Body of pancreas (tissue), 4 donors: ENCODE results near the gene GRK1. TPM values are rescaled to one million over a fixed set of nuclear protein-coding genes. Genes with fewer than 3 reads are reported as not detected.

Experiments
- ATAC-seq: fragments of 150-250 bp; one replicate; pipeline ENCODE4 v1.9.1; 2016
- DNase-seq, 4 donors: peaks; one replicate each; pipeline ENCODE4 v3.0.0-alpha.2; 2019
- H3K27ac ChIP-seq, 4 donors: fragments of 200-600 bp; sonication (generic); 1 replicate in 3 of 4; 2 replicates in 1 of 4; pipeline versions ENCODE4 v1.5.1 to v1.6.1; 2016 to 2019; ENCODE audit warnings: mild to moderate bottlenecking in 1 of 4, mixed read lengths in 1 of 4, moderate library complexity in 1 of 4
- H3K27me3 ChIP-seq, 2 donors: fragments of 200-600 bp; sonication (generic); one replicate each; pipeline ENCODE4 v1.6.0; 2016; ENCODE audit warnings: mild to moderate bottlenecking in 1 of 2
- H3K36me3 ChIP-seq, 2 donors: fragments of 200-600 bp; sonication (generic); replicated peaks in 1 of 2; 2 replicates each; pipeline ENCODE4 v1.5.1; 2016; ENCODE audit warnings: low read depth in 2 of 2; ENCODE audit not compliant: insufficient read depth in 1 of 2
- H3K4me1 ChIP-seq: fragments of 200-600 bp; sonication (generic); one replicate; pipeline ENCODE4 v1.6.0; 2016
- H3K4me3 ChIP-seq, 2 donors: fragments of 200-600 bp; sonication (generic); 1 replicate in 1 of 2; 2 replicates in 1 of 2; pipeline ENCODE4 v1.5.1; 2016 to 2019
- H3K9me3 ChIP-seq, 3 donors: fragments of 200-600 bp; sonication (generic); 1 replicate in 2 of 3; 2 replicates in 1 of 3; pipeline ENCODE4 v1.5.1; 2016
- CTCF ChIP-seq, 7 experiments: fragments of 450-650 bp in 4 of 7; fragments of 200-600 bp in 3 of 7; sonication (generic) in 3 of 7; IDR thresholded peaks; one replicate each; pipeline ENCODE4 v1.5.1; 2016 to 2019; ENCODE audit warnings: antibody characterized with exemption in 7 of 7
- POLR2A ChIP-seq, 3 donors: fragments of 450-650 bp; IDR thresholded peaks; one replicate each; pipeline ENCODE4 v1.6.1; 2016; ENCODE audit warnings: antibody characterized with exemption in 3 of 3, mild to moderate bottlenecking in 2 of 3
- WGBS, 2 donors: methylation state at CpG; one replicate each; pipeline ENCODE4 v1.1.5; 2017; 5-methylcytosine and 5-hydroxymethylcytosine counted together
- intact Hi-C: fragments of 100-400 bp; cut with DNase I; formaldehyde crosslinking; loops from one replicate; pipeline ENCODE4 v1.15.1; 2023
- total RNA-seq, 2 donors: library from RNA; depleted of rRNA; stranded (reverse); fragments of >200 nt; gene quantifications; one replicate each; pipeline ENCODE4 v1.1.0, GENCODE V29; 2016

GRK1 gene
- total RNA-seq, 2 donors from 2014 or later = not detected

GRCh38 chr13:113672002-113672651 lies 5.1 kb downstream of the GRK1 start:
- H3K36me3 ChIP-seq = no peaks in the 10 kb centered on the region
- no peaks in the 10 kb centered on the region for H3K4me1 ChIP-seq
- intact Hi-C loops = no loop called here
- DNase-seq (peak in 1 of 4 donors; percentile 2), ATAC-seq (no peak)
- no peaks in the 10 kb centered on the region for H3K9me3 ChIP-seq
- no peak overlapping the region for H3K27ac ChIP-seq
- 77 to 79% methylated on average over 12 to 18 of the region's 18 CpGs for WGBS, 2 donors
- no peaks in the 10 kb centered on the region for H3K27me3 ChIP-seq
- TF ChIP-seq CTCF (IDR thresholded peaks at IDR 0.05) (no peak), POLR2A (IDR thresholded peaks at IDR 0.05) (no peak)
- H3K4me3 ChIP-seq = no peak overlapping the region

GRCh38 chr13:113722921-113723320 lies 55.9 kb downstream of the GRK1 start:
- WGBS, 2 donors = 48% methylated on average over 9 of the region's 11 CpGs; no CpG with 5 or more reads in 1 of the 2 donors

GRCh38 chr13:113723410-113724015 lies 56.5 kb downstream of the GRK1 start:
- Histone ChIP-seq H3K4me1 (peaks cover 10% of the 10 kb centered on the region), H3K36me3 (no peaks in the 10 kb centered on the region), H3K4me3 (no peak overlapping the region), H3K27ac (no peak overlapping the region), H3K27me3 (no peaks in the 10 kb centered on the region), H3K9me3 (no peaks in the 10 kb centered on the region)
- TF ChIP-seq POLR2A (IDR thresholded peaks at IDR 0.05) (no peak), CTCF (IDR thresholded peaks at IDR 0.05) (no peak)
- WGBS, 2 donors = 75 to 77% methylated on average over 10 to 13 of the region's 13 CpGs
- intact Hi-C loops = no loop called here
- DNase-seq = no peak
- no peak for ATAC-seq

More at GRCh38 chr13:113722921-113723320, 55.9 kb downstream of the GRK1 start:
- DNase-seq (peak in 1 of 4 donors; percentile 6), ATAC-seq (no peak)
- intact Hi-C loops = no loop called here
- Histone ChIP-seq H3K27me3 (no peaks in the 10 kb centered on the region), H3K36me3 (no peaks in the 10 kb centered on the region), H3K4me1 (peaks cover 10% of the 10 kb centered on the region), H3K27ac (no peak overlapping the region), H3K9me3 (no peaks in the 10 kb centered on the region), H3K4me3 (no peak overlapping the region)
- no peak for TF ChIP-seq POLR2A (IDR thresholded peaks at IDR 0.05)
- no peak for TF ChIP-seq CTCF (IDR thresholded peaks at IDR 0.05)

GRCh38 chr13:113724016-113724758 lies 57.2 kb downstream of the GRK1 start:
- Histone ChIP-seq H3K9me3 (no peaks in the 10 kb centered on the region), H3K27me3 (no peaks in the 10 kb centered on the region), H3K4me3 (no peak overlapping the region), H3K4me1 (peaks cover 10% of the 10 kb centered on the region), H3K36me3 (no peaks in the 10 kb centered on the region), H3K27ac (peak overlapping the region in 2 of 4 donors; percentile 63 to 80)
- ATAC-seq = peak; percentile 8
- peak in 1 of 4 donors; percentile 13 for DNase-seq
- TF ChIP-seq POLR2A (IDR thresholded peaks at IDR 0.05) (no peak), CTCF (IDR thresholded peaks at IDR 0.05) (no peak)
- 71 to 73% methylated on average over 21 to 25 of the region's 30 CpGs for WGBS, 2 donors
- intact Hi-C loops = no loop called here
